CD4-positive, alpha-beta T cell treated with Interleukin-15 for 1 hour (primary cell): ENCODE data around the gene CMIP.

Experiments used
- DNase-seq: peaks from one replicate; pipeline ENCODE4 v3.0.0-alpha.2; 2020

The CMIP gene

DNA sequence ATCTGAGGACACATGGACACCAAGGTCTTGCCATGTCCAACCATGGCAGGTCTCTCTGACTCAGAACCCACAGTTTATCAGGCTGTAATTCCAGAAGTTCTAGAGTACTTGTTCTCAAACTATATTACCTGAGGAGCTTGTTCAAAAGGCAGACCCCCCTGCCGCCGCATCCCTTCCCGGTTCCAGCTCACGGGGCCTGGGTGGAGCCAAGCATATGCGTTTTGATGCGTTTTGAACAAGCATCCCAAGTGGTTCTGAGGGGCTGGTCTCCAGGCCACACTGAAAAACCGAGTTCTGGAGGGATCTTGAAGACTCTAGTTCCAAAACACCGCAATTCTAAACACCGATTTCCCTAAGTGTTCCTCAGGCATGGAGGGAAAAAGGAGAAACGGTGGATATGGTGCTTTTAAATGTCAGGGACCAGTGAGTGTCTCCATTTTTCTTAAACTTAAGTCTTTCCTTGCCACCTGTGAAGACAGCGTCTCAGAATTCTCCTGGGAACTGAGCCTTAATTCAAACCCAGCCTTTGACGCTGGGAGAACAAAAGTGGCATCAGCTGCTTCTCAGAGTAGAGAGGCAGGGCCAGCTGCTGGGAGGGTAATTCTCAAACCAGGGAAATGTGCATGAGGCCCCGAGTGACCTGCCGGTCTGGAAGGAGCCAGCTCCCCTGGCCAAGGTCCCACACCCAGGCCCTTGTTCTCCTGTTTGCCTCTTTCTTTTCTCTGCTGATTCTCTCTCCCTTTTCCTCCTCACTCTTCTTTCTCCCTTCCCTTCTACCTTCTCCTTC lies 250.1 kb downstream of the CMIP start:
- no peak for DNase-seq

- no peak for DNase-seq
Measured at GRCh38 chr16:81695321-81696165, 250.9 kb downstream of the CMIP start.

GRCh38 chr16:81696166-81696960 lies 251.8 kb downstream of the CMIP start:
- DNase-seq, result no peak

GRCh38 chr16:81696961-81697615 lies 252.5 kb downstream of the CMIP start:
- peak; percentile 42 for DNase-seq

DNA sequence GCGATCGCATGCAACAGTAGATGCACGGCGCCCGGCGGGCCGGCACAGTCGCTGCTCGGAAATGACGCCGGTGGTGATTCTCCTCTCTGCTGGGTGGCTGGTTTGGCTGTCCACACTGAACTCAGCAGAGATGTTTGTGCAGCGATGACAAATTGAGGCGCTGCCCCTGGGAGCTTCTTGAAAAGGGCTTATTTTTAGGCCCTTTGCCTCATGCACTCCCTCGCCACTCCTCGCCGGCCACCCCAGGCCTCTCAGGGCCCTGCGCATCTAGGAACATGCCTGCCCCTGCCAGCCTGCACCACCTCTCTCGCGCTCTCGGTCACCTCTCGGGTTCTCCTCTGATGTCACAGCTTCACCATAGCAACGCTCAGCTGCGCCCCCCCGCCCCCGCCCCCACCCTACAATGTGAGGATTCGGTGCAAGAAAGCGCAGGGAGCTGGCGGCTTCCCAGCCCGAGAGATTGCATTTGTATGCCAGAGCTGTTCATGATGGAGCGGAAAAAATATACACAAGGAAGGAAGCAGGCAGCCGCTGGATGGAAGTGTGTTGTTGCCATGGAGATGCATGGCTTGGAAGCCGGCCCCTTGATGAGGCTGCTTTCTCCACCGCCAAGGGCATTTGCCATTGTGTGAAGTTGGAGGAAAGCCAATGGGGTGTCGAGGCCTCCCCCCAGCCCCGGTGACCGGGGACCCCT lies 253.2 kb downstream of the CMIP start:
- DNase-seq, result no peak

DNA sequence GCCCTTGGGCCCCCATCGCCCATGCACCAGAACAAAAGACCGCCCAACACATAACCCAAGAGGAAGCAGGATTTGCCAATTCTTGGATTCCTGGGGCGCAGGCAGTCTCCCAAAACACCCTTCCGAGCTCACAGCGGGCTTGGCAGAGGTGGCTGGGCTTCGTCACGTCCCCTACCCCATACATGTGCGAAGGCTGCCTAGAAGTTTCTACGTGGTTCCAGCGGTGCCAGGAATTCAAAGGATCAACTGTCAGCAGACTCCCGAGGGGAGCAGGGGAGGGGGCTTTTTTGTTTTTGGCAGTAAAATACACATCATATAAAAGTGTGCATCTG lies 253.7 kb downstream of the CMIP start:
- no peak for DNase-seq

DNA sequence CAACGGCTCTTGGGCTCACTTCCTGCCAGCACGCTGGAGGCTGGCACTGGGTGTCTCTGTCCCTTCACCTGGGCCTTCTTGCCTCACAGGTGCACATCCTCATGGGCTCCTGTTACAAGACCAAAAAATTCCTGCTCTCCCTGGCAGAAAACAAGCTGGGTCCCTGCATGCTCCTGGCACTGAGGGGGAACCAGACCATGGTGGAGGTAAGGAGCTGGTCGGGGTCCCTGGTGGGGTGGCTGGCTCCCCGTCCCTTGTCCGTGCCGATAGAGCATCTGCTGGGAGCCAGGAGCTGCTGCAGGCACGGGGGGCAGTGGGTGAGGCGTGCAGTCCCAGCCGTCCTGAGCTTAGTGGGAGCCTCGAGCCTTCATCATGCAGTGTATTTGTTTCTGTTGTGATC lies 255.0 kb downstream of the CMIP start:
- DNase-seq, result no peak

DNA sequence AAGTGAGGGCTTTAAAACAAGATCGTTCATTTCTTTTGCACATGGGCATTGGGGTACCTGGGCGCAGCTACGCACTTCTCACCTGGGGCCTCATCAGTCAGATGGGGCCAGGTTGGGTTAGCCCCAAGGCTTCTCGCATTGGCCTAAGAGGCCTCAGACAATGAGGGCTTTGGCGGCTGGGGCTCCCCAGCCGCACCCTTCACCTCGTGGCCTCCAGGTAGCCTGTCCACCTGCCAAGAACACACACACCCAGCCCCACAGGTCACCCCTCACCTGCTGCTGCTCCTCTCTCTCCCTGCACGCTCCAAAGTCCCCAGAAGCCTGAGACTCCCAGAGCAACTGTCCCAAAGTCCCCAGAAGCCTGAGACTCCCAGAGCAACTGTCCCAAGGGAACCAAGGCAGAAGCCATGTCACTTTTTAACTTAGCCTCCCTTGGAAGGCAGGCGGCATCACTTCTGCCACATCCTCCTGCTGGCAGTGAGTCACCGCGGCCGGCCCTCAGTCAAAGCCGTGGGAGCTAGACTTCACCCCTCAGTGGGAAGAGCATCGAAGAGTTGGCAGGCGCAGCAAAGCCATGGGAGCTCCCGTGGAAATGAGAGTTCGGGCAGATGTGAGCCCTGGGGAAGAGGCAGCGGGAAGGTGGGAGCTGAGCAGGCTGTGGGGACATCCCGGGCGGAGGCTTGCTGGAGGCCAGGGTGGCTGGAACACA lies 255.6 kb downstream of the CMIP start:
- no peak for DNase-seq

- no peak for DNase-seq
Measured at GRCh38 chr16:81700780-81701165, 256.2 kb downstream of the CMIP start.

DNA sequence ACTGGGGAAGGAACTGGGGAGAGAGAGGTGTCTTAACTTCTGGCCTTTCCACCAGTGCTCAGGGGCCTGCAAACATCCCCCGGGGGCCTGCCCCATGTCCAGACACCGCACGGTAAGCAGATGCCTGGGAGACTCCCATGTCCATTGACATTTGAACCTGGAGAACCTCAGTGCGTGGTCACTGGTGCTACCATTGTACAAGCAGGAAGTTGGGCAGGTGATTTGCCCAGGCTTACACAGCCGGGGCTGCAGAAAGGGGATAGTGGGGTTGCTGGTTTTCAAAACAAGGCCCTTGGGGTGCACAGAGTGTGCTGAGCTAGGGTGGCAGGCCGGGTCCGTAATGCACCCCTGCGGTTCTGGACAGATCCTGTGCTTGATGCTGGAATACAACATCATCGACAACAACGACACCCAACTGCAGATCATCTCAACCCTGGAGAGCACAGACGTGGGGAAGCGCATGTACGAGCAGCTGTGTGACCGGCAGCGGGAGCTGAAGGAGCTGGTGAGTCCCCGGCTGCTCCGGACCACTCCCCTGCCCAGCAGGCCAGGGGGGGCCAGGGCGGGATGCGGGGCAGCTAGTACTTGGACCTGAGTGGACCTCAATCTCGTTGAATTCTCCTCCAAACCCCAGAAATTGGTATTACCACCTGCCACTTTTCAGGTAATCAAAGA lies 256.8 kb downstream of the CMIP start:
- DNase-seq, result no peak

DNA sequence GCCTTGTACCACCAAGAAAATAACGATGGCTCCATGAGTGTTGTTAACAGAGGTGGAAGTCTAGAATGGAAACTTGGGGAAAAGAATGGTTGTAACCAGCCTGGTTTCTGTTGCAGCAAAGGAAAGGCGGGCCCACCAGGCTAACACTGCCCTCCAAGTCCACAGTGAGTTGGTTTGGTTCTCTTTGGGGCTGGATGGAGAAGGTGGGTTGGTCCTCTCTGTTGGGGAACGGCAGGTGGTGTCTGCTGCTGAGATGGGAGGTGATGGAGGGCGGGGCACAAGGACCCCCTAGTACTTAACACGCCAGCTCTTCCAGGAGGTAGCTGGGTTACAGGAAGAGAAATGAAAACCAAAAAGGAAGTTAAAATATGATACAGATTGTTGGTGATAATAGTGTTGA lies 257.9 kb downstream of the CMIP start:
- no peak for DNase-seq

DNA sequence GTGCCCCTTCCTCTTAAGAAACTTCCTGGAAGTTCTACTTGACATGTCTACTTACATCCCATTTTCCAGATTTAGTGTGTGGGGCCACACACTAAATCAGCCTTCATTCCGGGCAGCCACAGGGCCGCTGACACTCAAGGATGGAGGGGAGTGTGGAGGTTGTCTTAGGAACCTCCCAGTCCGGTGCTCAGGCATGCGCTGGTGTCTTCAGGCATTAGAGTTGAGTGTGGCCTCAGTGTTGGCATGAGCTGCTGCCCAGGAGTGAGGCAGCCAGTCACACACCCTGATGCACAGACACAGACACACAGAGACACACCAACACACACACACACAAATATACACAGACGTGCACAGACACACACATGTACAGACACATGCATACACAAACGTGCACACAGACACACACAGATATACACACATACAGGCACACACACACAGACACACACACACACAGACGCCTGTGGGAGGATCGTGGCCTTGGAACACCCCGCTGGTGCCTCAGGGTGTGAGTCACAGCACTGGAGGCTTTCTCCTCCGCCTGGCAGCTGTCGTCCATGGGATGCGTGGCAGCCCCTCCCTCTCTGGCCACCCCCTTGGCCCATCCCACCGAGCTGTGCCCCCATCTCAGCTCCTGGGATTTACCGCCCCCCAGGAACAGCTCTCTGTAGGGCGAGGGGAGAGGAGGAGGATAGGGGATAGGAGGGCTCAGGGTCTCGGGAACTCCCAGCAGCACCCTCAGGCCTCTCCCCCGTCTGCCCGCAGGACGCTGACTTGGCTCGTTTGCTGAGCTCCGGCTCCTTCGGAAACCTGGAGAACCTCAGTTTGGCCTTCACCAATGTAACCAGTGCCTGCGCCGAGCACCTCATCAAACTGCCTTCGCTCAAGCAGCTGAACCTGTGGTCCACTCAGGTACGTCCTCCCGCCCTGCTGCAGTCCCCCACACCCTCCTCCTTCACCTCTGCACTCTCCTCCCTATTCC lies 258.9 kb downstream of the CMIP start:
- no peak for DNase-seq

GRCh38 chr16:81705261-81705660 lies 260.7 kb downstream of the CMIP start:
- no peak for DNase-seq

DNA sequence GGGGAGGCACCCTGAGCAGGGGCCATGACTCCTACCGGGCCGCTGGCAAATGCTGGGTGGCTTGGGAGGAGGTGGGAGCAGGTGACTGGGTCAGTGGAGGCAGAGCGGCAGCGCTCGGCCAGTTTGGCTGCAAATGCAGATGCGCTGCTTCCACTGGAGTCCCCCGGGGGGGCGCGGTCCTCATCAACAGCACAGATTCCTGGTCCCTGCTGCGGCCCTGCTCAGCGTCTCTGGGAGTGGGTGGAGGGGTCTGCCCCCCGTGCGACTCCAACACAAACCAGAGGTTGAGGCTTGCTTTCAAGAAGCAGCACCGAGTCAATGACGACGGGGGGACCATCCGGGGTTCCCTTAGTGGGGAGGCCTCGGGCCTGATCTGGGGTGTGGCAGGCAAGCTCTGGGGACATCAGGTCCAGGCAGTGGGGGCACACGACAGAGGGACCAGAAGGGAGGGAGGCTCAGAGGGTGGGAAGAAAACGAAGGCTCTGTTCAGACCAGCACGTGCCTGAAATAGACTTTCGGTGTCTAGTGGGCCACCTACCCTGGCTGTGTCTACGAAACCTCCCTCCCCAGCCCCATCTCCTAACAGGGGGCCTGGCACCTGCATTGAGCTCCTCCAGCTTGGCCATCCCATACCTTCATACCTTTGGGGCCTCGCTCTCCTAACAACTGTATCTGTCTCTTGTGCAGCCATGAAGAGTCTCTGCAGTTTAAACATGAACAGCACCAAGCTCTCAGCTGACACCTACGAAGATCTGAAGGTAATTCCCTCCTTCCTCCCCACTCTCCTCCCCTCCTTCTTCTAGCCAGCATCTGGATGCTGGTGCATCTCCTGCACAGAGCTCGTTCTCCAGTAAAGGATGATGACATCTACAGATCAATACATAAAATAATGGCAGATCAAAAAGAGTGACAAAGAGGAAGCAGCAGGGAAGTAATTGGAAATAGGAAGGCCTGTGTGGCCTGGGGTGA lies 262.0 kb downstream of the CMIP start:
- no peak for DNase-seq

GRCh38 chr16:81707411-81708265 lies 263.0 kb downstream of the CMIP start:
- DNase-seq, result no peak

DNA sequence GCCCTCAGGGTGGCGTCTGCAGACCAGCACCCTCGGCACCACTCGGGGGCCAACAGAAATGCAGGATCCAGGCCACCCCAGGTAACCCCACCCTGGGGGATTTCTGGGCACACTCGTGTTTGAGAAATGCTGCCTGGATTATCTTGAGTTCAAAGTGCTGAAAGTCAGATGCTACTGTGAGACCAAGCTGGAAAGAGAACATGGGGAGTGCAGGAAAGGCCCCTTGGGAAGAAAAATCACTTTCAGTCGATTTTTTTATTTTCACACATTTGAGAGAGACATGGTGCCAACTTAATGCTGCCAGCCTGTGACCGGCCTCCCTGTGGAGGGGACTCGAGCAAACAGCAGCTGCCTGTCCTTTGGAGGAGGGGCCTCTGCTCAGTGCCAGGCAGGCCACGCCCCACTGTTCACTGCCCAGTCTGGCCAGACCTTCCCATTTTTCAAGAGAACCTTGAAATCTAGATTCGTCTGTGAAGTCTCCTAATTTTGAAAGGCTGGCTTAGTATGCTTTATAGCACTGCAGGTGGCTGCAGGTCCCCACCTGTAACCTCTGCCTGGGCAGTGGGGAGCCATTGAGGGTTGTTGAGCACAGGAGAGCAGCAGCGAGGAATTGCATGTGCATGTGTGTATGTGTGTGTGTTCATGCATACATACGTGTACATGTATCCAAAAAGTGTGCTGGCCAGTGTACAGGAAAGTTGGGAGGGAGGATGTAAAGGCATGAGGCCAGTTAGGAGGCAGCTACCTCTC lies 263.8 kb downstream of the CMIP start:
- DNase-seq, result no peak
